Adipose tissue (tissue), 3 donors: ENCODE data around the gene DISP3. TPM values are rescaled to one million over a fixed set of nuclear protein-coding genes. Genes with fewer than 3 reads are reported as not detected.

Experiments
- H3K27ac ChIP-seq: one replicate; pipeline ENCODE4 v1.5.1; 2013; ENCODE audit warnings: low read depth, low read length
- WGBS, 3 donors: extraction: QIAGEN DNeasy Blood & Tissue Kit; methylation state at CpG; one replicate each; pipeline ENCODE4 v1.1.7; 2013; 5-methylcytosine and 5-hydroxymethylcytosine counted together
- polyA plus RNA-seq, 3 donors: library from polyadenylated mRNA; stranded (reverse); fragments of 200-250 nt; gene quantifications; one replicate each; pipeline ENCODE4 v1.2.3, GENCODE V29; 2013
- donor health status: healthy with polysubstance abuse.
- donor health status: Bipolar disorder and iron deficiency.
- donor health status: healthy.

The DISP3 gene
- polyA plus RNA-seq, 3 donors = 0.01 to 0.12 TPM; not detected in 1

GRCh38 chr1:11499601-11500331 lies 20.8 kb downstream of the DISP3 start:
- H3K27ac ChIP-seq = no peak overlapping the region
- WGBS, 3 donors = 44 to 62% (median 56%) methylated on average over 14 of the region's 14 CpGs

GRCh38 chr1:11500881-11501280 lies 21.9 kb downstream of the DISP3 start:
- 87 to 94% (median 89%) methylated on average over 6 to 7 of the region's 7 CpGs for WGBS, 3 donors
- H3K27ac ChIP-seq = no peak overlapping the region

- 31 to 39% (median 31%) methylated on average over 48 of the region's 48 CpGs for WGBS, 3 donors
- H3K27ac ChIP-seq = no peak overlapping the region
These were observed 22.5 kb downstream of the DISP3 start for GRCh38 chr1:11501491-11501897.

GRCh38 chr1:11501906-11502485 lies 23.0 kb downstream of the DISP3 start:
- no peak overlapping the region for H3K27ac ChIP-seq
- 66 to 80% (median 73%) methylated on average over 19 of the region's 19 CpGs for WGBS, 3 donors

GRCh38 chr1:11502516-11502915 lies 23.6 kb downstream of the DISP3 start:
- 82 to 92% (median 92%) methylated on average over 5 of the region's 5 CpGs for WGBS, 3 donors
- H3K27ac ChIP-seq = no peak overlapping the region

- no peak overlapping the region for H3K27ac ChIP-seq
- 76 to 93% (median 85%) methylated on average over 3 of the region's 3 CpGs for WGBS, 3 donors
These were observed 25.6 kb downstream of the DISP3 start for GRCh38 chr1:11504599-11504998.

- no peak overlapping the region for H3K27ac ChIP-seq
- WGBS, 3 donors = 78 to 90% (median 88%) methylated on average over 2 of the region's 2 CpGs
These were observed 26.9 kb downstream of the DISP3 start for GRCh38 chr1:11505591-11506538.

GRCh38 chr1:11507309-11507708 lies 28.4 kb downstream of the DISP3 start:
- 55 to 73% (median 72%) methylated on average over 2 of the region's 2 CpGs for WGBS, 3 donors
- H3K27ac ChIP-seq = no peak overlapping the region

GRCh38 chr1:11513681-11514080 lies 34.7 kb downstream of the DISP3 start:
- no peak overlapping the region for H3K27ac ChIP-seq
- WGBS, 3 donors = 81 to 95% (median 94%) methylated on average over 1 of the region's 1 CpG

- WGBS, 3 donors = 74 to 83% (median 80%) methylated on average over 4 of the region's 4 CpGs
- no peak overlapping the region for H3K27ac ChIP-seq
These were observed 35.4 kb downstream of the DISP3 start for GRCh38 chr1:11514366-11514765.

GRCh38 chr1:11515368-11516300 lies 36.7 kb downstream of the DISP3 start:
- WGBS, 3 donors = 85 to 92% (median 92%) methylated on average over 21 of the region's 21 CpGs
- no peak overlapping the region for H3K27ac ChIP-seq

- 68 to 85% (median 82%) methylated on average over 9 of the region's 9 CpGs for WGBS, 3 donors
- H3K27ac ChIP-seq = no peak overlapping the region
These were observed 38.1 kb downstream of the DISP3 start for GRCh38 chr1:11516961-11517635.

- H3K27ac ChIP-seq = no peak overlapping the region
- 74 to 84% (median 83%) methylated on average over 15 to 16 of the region's 16 CpGs for WGBS, 3 donors
These were observed 39.2 kb downstream of the DISP3 start for GRCh38 chr1:11518016-11518701.

- 78 to 84% (median 82%) methylated on average over 18 of the region's 18 CpGs for WGBS, 3 donors
These were observed 40.1 kb downstream of the DISP3 start for GRCh38 chr1:11518791-11519628.

GRCh38 chr1:11519629-11520031 lies 40.7 kb downstream of the DISP3 start:
- WGBS, 3 donors = 70 to 83% (median 82%) methylated on average over 13 of the region's 13 CpGs
- H3K27ac ChIP-seq = no peak overlapping the region

More at GRCh38 chr1:11518791-11519628, 40.1 kb downstream of the DISP3 start:
- no peak overlapping the region for H3K27ac ChIP-seq
